D341Med (cell line): ENCODE data around the gene FILIP1L.

Source experiments
- DNase-seq: peaks from one replicate; pipeline ENCODE4 v3.0.0; 2012; ENCODE audit warnings: low spot score

FILIP1L gene

GRCh38 chr3:99867594-99868310 is 246.5 kb downstream of the FILIP1L start:
- no peak for DNase-seq

GRCh38 chr3:99866261-99866761 is 248.0 kb downstream of the FILIP1L start:
- no peak for DNase-seq

GRCh38 chr3:99865321-99865720 is 249.0 kb downstream of the FILIP1L start:
- no peak for DNase-seq

GRCh38 chr3:99864289-99864688 is 250.0 kb downstream of the FILIP1L start:
- DNase-seq: no peak

- no peak for DNase-seq
These were observed 250.7 kb downstream of the FILIP1L start for GRCh38 chr3:99863588-99863987.

- no peak for DNase-seq
These were observed 251.3 kb downstream of the FILIP1L start for GRCh38 chr3:99863002-99863401.

GRCh38 chr3:99862208-99862607 is 252.1 kb downstream of the FILIP1L start:
- DNase-seq: no peak

- no peak for DNase-seq
These were observed 253.1 kb downstream of the FILIP1L start for GRCh38 chr3:99861216-99861615.

- DNase-seq: no peak
These were observed 254.5 kb downstream of the FILIP1L start for GRCh38 chr3:99859825-99860224.

- no peak for DNase-seq
These were observed 255.8 kb downstream of the FILIP1L start for GRCh38 chr3:99858469-99858868.

GRCh38 chr3:99857278-99857677 is 257.0 kb downstream of the FILIP1L start:
- no peak for DNase-seq

GRCh38 chr3:99856437-99857220 is 257.7 kb downstream of the FILIP1L start:
- DNase-seq: no peak

- no peak for DNase-seq
These were observed 258.4 kb downstream of the FILIP1L start for GRCh38 chr3:99855900-99856299.

- DNase-seq: no peak
These were observed 259.5 kb downstream of the FILIP1L start for GRCh38 chr3:99854756-99855298.

- DNase-seq: no peak
These were observed 261.4 kb downstream of the FILIP1L start for GRCh38 chr3:99852851-99853250.

GRCh38 chr3:99851955-99852354 is 262.3 kb downstream of the FILIP1L start:
- no peak for DNase-seq

- no peak for DNase-seq
These were observed 263.7 kb downstream of the FILIP1L start for GRCh38 chr3:99850608-99851007.

- no peak for DNase-seq
These were observed 265.9 kb downstream of the FILIP1L start for GRCh38 chr3:99848433-99848832.

GRCh38 chr3:99846477-99847160 is 267.7 kb downstream of the FILIP1L start:
- DNase-seq: no peak

- no peak for DNase-seq
These were observed 268.3 kb downstream of the FILIP1L start for GRCh38 chr3:99845999-99846398.

GRCh38 chr3:99845331-99845730 is 269.0 kb downstream of the FILIP1L start:
- DNase-seq: no peak

- DNase-seq: no peak
These were observed 270.6 kb downstream of the FILIP1L start for GRCh38 chr3:99843590-99844258.
